Measurements from ENCODE around the gene ZNF516. TPM values are rescaled to one million over a fixed set of nuclear protein-coding genes. Genes with fewer than 3 reads are reported as not detected.

The ZNF516 gene
- total and polyA plus RNA-seq, 2 of the 4 experiments (the other 2 are of a cell fraction): 7.9 to 16.9 TPM

- in situ Hi-C loops (cut with MboI; ENCODE audit: low sequenced_read_pairs): no loop called here
- POLR2A ChIA-PET (ENCODE audit: unreplicated experiment): interaction anchor here (0.7 kb wide), 1 partner anchor 1988 kb away, joined by 4 read pairs; no protein-coding TSS in a partner anchor
- 76% methylated on average over 13 of the region's 29 CpGs; no CpG with 5 or more reads in 1 of the 2 experiments for WGBS, 2 experiments (ENCODE audit: extremely low coverage in 2 of 2, insufficient read length in 1 of 2)
These were observed 145.9 kb downstream of the ZNF516 start for GRCh38 chr18:76349067-76349715.

More at GRCh38 chr18:76349067-76349715, 145.9 kb downstream of the ZNF516 start:
- Histone ChIP-seq H3K9me3 (ENCODE audit: control insufficient read depth, insufficient read depth, low read length) (0 out of 2 replicates have a peak, but pooled peaks cover 4% of the 10 kb centered on the region), H2BK15ac (ENCODE audit: low read depth, low read length) (no peak overlapping the region), H2AFZ (replicated peaks; ENCODE audit: low read length, poor library complexity) (peak overlapping the region; percentile 86), H3K27ac (ENCODE audit: insufficient read depth, low read length) (no peak overlapping the region), H3K79me1 (ENCODE audit: low read depth in 1 of 2, low read length in 2 of 2) (no peaks in the 10 kb centered on the region), H4K20me1 (ENCODE audit: insufficient read depth, low read length) (no peaks in the 10 kb centered on the region), H3K14ac (replicated peaks; ENCODE audit: low read depth, low read length) (no peak overlapping the region), H3K4me2 (ENCODE audit: low read depth, low read length) (no peak overlapping the region), H3K9ac (ENCODE audit: low read depth, low read length) (no peak overlapping the region), H4K8ac (ENCODE audit: low read depth in 2 of 2, low read length in 2 of 2) (no peak overlapping the region), H3K4me1 (ENCODE audit: control insufficient read depth, insufficient read depth, low read length) (peaks cover under 1% of the 10 kb centered on the region; the same call in 1 of the 2 replicates), H3K4me3 (ENCODE audit: insufficient read depth, low read depth, low read length) (no peak overlapping the region), H2BK20ac (ENCODE audit: low read depth, low read length) (no peak overlapping the region), H3K18ac (ENCODE audit: low read depth, low read length) (no peak overlapping the region), H2AK5ac (ENCODE audit: low read depth, low read length) (no peak overlapping the region), H4K5ac (ENCODE audit: low read depth, low read length) (no peak overlapping the region), H3K23ac (ENCODE audit: low read depth, low read length) (no peak overlapping the region), H2BK120ac (ENCODE audit: low read depth, low read length) (peak overlapping the region; percentile 18; the same call in 1 of the 2 replicates), H4K91ac (ENCODE audit: insufficient read depth, low read depth, low read length) (no peak overlapping the region), H2BK5ac (ENCODE audit: low read depth, low read length, poor library complexity, severe bottlenecking) (no peak overlapping the region), H3K9me1 (ENCODE audit: insufficient read depth, low read length) (0 out of 2 replicates have a peak, but pooled peaks cover 2% of the 10 kb centered on the region), H2AK9ac (replicated peaks; ENCODE audit: low read depth, low read length, poor library complexity) (peak overlapping the region; percentile 52), H3K27me3 (ENCODE audit: control insufficient read depth, insufficient read depth, low read length) (no peaks in the 10 kb centered on the region), H3K56ac (ENCODE audit: extremely low read depth, insufficient read depth, low read length) (no peak overlapping the region), H3K36me3 (ENCODE audit: control insufficient read depth, insufficient read depth, low read length) (no peaks in the 10 kb centered on the region), H3K4ac (ENCODE audit: low read depth, low read length) (0 out of 2 replicates have a peak overlapping the region, but pooled peaks have one; percentile 10)
- intact Hi-C loops (cut with micrococcal nuclease): loop anchor here (1.0 to 10.0 kb wide), 6 partner anchors 874 to 1996 kb away; partner anchors contain the start of genes CNDP2 and PTGR3
- TF ChIP-seq CTCF (conservative IDR thresholded peaks at IDR 0.05; ENCODE audit: low read depth, low read length): peak; percentile 88
- TF ChIP-seq SMC3 (IDR thresholded peaks at IDR 0.05; ENCODE audit: low read depth, low read length): peak; percentile 68
- no peak for TF ChIP-seq MAZ (IDR thresholded peaks at IDR 0.05; ENCODE audit: borderline replicate concordance, low read depth, low read length)
- TF ChIP-seq RFX5 (IDR thresholded peaks at IDR 0.05; ENCODE audit: low read depth, low read length): no peak
- no peak; the same call in 1 of the 2 replicates for TF ChIP-seq CHD1 (IDR thresholded peaks at IDR 0.05; ENCODE audit: low read depth, low read length)
- TF ChIP-seq BHLHE40 (IDR thresholded peaks at IDR 0.05; ENCODE audit: low read depth, low read length): no peak
- no peak for TF ChIP-seq NFE2L2 (IDR thresholded peaks at IDR 0.05; ENCODE audit: low read depth, low read length)
- TF ChIP-seq MAFK (IDR thresholded peaks at IDR 0.05; ENCODE audit: low read depth, low read length): no peak
- TF ChIP-seq CEBPB (IDR thresholded peaks at IDR 0.05; ENCODE audit: low read depth, low read length): no peak
- no peak for TF ChIP-seq ELK1 (IDR thresholded peaks at IDR 0.05; ENCODE audit: borderline replicate concordance, low read depth, low read length)
- no peak for TF ChIP-seq POLR2A (IDR thresholded peaks at IDR 0.05; ENCODE audit: low read depth, low read length)
- peak; percentile 89 for TF ChIP-seq RAD21 (IDR thresholded peaks at IDR 0.05; ENCODE audit: low read length)
- dilution Hi-C loops (cut with HindIII; ENCODE audit: low sequenced_read_pairs, unreplicated experiment): no loop called here
- peak; percentile 67 for DNase-seq
- CTCF ChIA-PET: interaction anchor here (1.0 kb wide), 1 partner anchor 361 kb away, joined by 3 read pairs; no protein-coding TSS in a partner anchor
- BruUV-seq (replicated peaks): no TSS peak
- ATAC-seq (ENCODE audit: low read depth): peak; percentile 40
